Vagina (tissue), 2 donors: Measurements from ENCODE around the gene ZMIZ1. TPM values are rescaled to one million over a fixed set of nuclear protein-coding genes. Genes with fewer than 3 reads are reported as not detected.
"Not testable (repeated sequence)": the region's sequence is repeated elsewhere in the genome, so short reads cannot be mapped to it uniquely, and the experiment has no call there.

Experiments
- DNase-seq, 2 donors: peaks; one replicate each; pipeline ENCODE4 v3.0.0-alpha.2; 2017; ENCODE audit errors: extremely low spot score in 2 of 2
- H3K27ac ChIP-seq: fragments of 200-600 bp; sonication (generic); one replicate; pipeline ENCODE4 v1.5.1; 2019
- H3K27me3 ChIP-seq: fragments of 200-600 bp; sonication (generic); one replicate; pipeline ENCODE4 v1.5.1; 2019
- H3K36me3 ChIP-seq, 2 donors: fragments of 200-600 bp; sonication (generic); one replicate each; pipeline ENCODE4 v1.5.1; 2017 to 2019
- H3K4me1 ChIP-seq: fragments of 200-600 bp; sonication (generic); one replicate; pipeline ENCODE4 v1.5.1; 2019
- H3K4me3 ChIP-seq, 2 donors: fragments of 200-600 bp; sonication (generic); 1 replicate in 1 of 2; 2 replicates in 1 of 2; pipeline ENCODE4 v1.5.1; 2016 to 2019
- H3K9me3 ChIP-seq: fragments of 200-600 bp; sonication (generic); one replicate; pipeline ENCODE4 v1.5.1; 2019
- POLR2A ChIP-seq, 2 donors: fragments of 450-650 bp; IDR thresholded peaks; one replicate each; pipeline ENCODE4 v1.6.1; 2017; ENCODE audit warnings: antibody characterized with exemption in 2 of 2, mild to moderate bottlenecking in 2 of 2, moderate library complexity in 2 of 2
- POLR2AphosphoS5 ChIP-seq, 2 donors: sonication (generic); formaldehyde crosslinking; IDR thresholded peaks; one replicate each; pipeline ENCODE4 v1.9.0; 2017; ENCODE audit warnings: antibody characterized with exemption in 2 of 2, mild to moderate bottlenecking in 2 of 2, low read depth in 1 of 2; ENCODE audit not compliant: insufficient read depth in 1 of 2
- intact Hi-C: fragments of 100-400 bp; cut with DNase I; formaldehyde crosslinking; loops from one replicate; pipeline ENCODE4 v1.15.1; 2023
- total RNA-seq: library from RNA; depleted of rRNA; stranded (reverse); fragments of >200 nt; gene quantifications from one replicate; pipeline ENCODE4 v1.2.3, GENCODE V29; 2016
- TF ChIP-seq, protein P1 (sequence below), 3 experiments: fragments of 450-650 bp in 2 of 3; fragments of 200-600 bp in 1 of 3; sonication (generic) in 1 of 3; IDR thresholded peaks; one replicate each; pipeline ENCODE4 v1.5.1; 2017 to 2019; ENCODE audit warnings: antibody characterized with exemption in 3 of 3, mild to moderate bottlenecking in 2 of 3, moderate library complexity in 2 of 3

ZMIZ1 gene
- total RNA-seq, 1 donor from 2014 or later = 61.4 TPM

DNA sequence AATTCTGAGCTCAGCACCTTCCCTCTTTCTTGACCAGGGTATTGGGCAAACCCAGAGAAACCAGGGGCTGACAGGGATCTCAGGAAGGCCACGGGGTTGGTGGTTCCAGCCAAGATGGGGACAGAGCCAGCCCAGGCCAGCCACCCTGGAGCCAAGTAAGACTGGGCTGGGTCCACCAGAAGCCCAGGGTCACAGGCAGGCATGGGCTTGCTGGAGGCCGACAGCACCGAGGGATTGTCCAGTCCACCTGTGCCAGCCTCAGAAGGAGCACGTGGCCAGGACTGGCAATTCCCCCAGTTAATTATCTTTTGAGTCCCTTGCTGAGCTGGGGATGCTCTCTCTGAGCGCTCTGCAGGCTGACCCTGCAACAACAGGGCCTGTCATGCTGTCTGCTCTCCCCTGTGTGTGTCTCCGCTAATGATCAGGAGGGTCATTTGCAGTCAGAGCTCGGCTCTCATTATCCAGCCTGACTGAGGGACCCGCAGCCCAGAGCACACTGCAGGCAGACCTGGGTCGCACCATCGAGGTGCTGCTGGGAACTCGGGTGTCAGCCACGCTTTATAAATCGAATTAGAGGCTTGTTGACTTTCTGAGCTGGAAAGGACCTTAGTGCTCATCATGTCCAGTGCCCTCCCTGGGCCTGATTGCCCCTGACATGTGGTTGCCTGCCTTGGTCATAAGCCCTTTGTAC lies 209.0 kb downstream of the ZMIZ1 start:
- Histone ChIP-seq H3K36me3 (peaks cover 0 to 17% of the 10 kb centered on the region in 2 donors), H3K4me3 (no peak overlapping the region), H3K27ac (no peak overlapping the region), H3K9me3 (no peaks in the 10 kb centered on the region), H3K27me3 (no peaks in the 10 kb centered on the region), H3K4me1 (peaks cover 45% of the 10 kb centered on the region)
- intact Hi-C loops = no loop called here
- no peak for DNase-seq
- TF ChIP-seq POLR2A (IDR thresholded peaks at IDR 0.05) (no peak), POLR2AphosphoS5 (IDR thresholded peaks at IDR 0.05; ENCODE audit: insufficient read depth in 1 of 2, low read depth in 1 of 2) (no peak)
- TF ChIP-seq, protein P1, sequence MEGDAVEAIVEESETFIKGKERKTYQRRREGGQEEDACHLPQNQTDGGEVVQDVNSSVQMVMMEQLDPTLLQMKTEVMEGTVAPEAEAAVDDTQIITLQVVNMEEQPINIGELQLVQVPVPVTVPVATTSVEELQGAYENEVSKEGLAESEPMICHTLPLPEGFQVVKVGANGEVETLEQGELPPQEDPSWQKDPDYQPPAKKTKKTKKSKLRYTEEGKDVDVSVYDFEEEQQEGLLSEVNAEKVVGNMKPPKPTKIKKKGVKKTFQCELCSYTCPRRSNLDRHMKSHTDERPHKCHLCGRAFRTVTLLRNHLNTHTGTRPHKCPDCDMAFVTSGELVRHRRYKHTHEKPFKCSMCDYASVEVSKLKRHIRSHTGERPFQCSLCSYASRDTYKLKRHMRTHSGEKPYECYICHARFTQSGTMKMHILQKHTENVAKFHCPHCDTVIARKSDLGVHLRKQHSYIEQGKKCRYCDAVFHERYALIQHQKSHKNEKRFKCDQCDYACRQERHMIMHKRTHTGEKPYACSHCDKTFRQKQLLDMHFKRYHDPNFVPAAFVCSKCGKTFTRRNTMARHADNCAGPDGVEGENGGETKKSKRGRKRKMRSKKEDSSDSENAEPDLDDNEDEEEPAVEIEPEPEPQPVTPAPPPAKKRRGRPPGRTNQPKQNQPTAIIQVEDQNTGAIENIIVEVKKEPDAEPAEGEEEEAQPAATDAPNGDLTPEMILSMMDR (IDR thresholded peaks at IDR 0.05) = no peak

DNA sequence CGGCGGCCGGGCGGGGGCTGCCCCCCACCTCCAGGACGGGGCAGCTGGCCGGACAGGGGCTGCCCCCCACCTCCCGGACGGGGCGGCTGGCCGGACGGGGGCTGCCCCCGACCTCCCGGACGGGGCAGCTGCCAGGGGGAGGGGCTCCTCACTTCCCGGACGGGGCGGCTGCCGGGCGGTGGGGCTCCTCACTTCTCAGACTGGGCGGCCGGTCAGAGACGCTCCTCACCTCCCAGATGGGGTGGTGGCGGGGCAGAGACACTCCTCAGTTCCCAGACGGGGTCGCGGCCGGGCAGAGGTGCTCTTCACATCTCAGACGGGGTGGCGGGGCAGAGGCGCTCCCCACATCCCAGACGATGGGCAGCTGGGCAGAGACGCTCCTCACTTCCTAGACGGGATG lies 210.3 kb downstream of the ZMIZ1 start:
- DNase-seq, H3K27me3 ChIP-seq, intact Hi-C loops, H3K27ac ChIP-seq, H3K4me3 ChIP-seq, H3K9me3 ChIP-seq: not testable (repeated sequence)
- Histone ChIP-seq H3K36me3 (peaks cover 0 to 17% of the 10 kb centered on the region in 2 donors), H3K4me1 (peaks cover 32% of the 10 kb centered on the region)

DNA sequence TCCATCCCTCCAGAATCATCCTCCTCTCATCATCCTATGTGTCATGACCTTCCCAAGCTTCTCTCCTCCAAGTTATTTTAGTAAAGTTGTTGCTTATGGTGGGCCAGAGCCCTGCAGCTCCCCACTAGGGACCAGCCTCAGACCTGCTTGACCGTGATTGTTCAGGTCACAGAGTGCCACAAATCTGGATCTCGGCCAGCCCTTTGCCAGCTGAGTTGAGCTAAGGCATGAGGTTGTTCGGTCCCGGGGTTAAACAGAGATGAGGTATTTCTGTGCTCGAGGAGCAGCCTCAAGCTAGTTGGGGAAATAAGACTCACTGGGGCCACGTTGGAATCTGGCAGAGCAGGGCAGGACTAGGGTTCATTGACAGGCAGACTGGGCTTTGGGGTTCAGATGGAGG lies 212.2 kb downstream of the ZMIZ1 start:
- no peak for DNase-seq
- intact Hi-C loops = no loop called here
- H3K36me3 ChIP-seq = peaks cover 0 to 17% of the 10 kb centered on the region in 2 donors
- no peaks in the 10 kb centered on the region for H3K27me3 ChIP-seq
- H3K4me3 ChIP-seq = no peak overlapping the region
- H3K4me1 ChIP-seq = peaks cover 30% of the 10 kb centered on the region
- TF ChIP-seq POLR2AphosphoS5 (IDR thresholded peaks at IDR 0.05; ENCODE audit: insufficient read depth in 1 of 2, low read depth in 1 of 2) = no peak
- no peak for TF ChIP-seq POLR2A (IDR thresholded peaks at IDR 0.05)
- TF ChIP-seq, protein P1 (IDR thresholded peaks at IDR 0.05) = no peak
- no peaks in the 10 kb centered on the region for H3K9me3 ChIP-seq
- no peak overlapping the region for H3K27ac ChIP-seq

DNA sequence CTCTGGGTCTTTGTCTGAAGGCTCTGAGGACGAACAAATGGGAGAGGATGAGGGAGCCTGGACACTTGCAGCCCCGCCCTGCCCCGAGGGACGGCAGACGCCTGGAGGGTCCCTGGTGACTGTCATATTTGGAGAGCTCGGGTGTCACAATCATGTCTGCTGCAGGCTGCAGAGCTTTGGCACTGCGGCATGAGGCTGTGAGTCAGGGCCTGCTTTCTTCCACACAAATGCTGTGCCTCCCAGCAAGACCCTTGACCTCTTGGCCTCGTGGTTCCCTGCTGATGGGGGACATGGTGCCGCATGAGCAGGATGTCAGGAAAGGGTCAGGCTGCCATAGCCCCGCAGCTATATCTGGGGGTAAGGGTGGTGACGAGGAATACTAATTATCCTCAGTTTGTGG lies 213.6 kb downstream of the ZMIZ1 start:
- Histone ChIP-seq H3K4me3 (no peak overlapping the region), H3K9me3 (no peaks in the 10 kb centered on the region), H3K27me3 (no peaks in the 10 kb centered on the region), H3K4me1 (peaks cover 38% of the 10 kb centered on the region), H3K27ac (no peak overlapping the region), H3K36me3 (peaks cover 0 to 10% of the 10 kb centered on the region in 2 donors)
- intact Hi-C loops = no loop called here
- DNase-seq = no peak
- TF ChIP-seq, protein P1 (IDR thresholded peaks at IDR 0.05) = no peak
- TF ChIP-seq POLR2AphosphoS5 (IDR thresholded peaks at IDR 0.05; ENCODE audit: insufficient read depth in 1 of 2, low read depth in 1 of 2) (no peak), POLR2A (IDR thresholded peaks at IDR 0.05) (no peak)

DNA sequence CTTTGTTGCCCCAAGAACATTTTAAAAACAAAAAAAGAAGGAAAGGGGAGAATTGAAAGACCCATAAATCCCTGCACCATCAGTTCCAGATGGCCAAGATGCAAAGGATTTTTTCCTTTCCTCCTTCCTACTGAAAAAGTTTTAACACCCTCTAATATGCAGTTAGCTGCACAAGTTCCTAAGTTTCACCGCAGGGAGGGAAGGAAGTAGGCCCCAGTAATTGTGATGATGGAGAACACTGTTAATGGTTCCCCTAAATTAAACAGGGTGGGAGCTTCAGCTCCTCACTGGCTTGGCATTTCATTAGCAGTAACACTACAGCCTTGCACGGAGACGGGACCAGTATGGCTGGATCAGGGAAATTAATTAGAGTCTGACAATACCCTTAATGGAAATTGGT lies 214.8 kb downstream of the ZMIZ1 start:
- no peak for DNase-seq
- Histone ChIP-seq H3K27ac (no peak overlapping the region), H3K4me1 (peaks cover 37% of the 10 kb centered on the region), H3K4me3 (no peak overlapping the region), H3K27me3 (no peaks in the 10 kb centered on the region), H3K9me3 (no peaks in the 10 kb centered on the region), H3K36me3 (no peaks in the 10 kb centered on the region)
- TF ChIP-seq POLR2A (IDR thresholded peaks at IDR 0.05) (no peak), POLR2AphosphoS5 (IDR thresholded peaks at IDR 0.05; ENCODE audit: insufficient read depth in 1 of 2, low read depth in 1 of 2) (no peak)
- TF ChIP-seq, protein P1 (IDR thresholded peaks at IDR 0.05) = no peak
- intact Hi-C loops = no loop called here
